Epithelial cell of proximal tubule (primary cell): ENCODE data around the gene CEP72. TPM values are rescaled to one million over a fixed set of nuclear protein-coding genes. Genes with fewer than 3 reads are reported as not detected.

Experiments used
- DNase-seq: peaks from one replicate; pipeline ENCODE4 v3.0.0-alpha.2; 2011; ENCODE audit warnings: low read depth
- H3K4me3 ChIP-seq: 2 replicates; pipeline ENCODE4 v1.5.1; 2011; ENCODE audit warnings: low read depth, mild to moderate bottlenecking, low read length
- total RNA-seq: library from RNA; depleted of rRNA; stranded (reverse); fragments of >200 nt; gene quantifications from 2 replicates; pipeline ENCODE4 v1.2.3, GENCODE V29; 2015
- TF ChIP-seq, protein P1 (sequence below): conservative IDR thresholded peaks from 2 replicates; pipeline ENCODE4 v1.5.1; 2012; ENCODE audit warnings: low read depth, mild to moderate bottlenecking, low read length

CEP72 gene
- total RNA-seq, 1 donor from 2014 or later: 7.6 TPM

DNA sequence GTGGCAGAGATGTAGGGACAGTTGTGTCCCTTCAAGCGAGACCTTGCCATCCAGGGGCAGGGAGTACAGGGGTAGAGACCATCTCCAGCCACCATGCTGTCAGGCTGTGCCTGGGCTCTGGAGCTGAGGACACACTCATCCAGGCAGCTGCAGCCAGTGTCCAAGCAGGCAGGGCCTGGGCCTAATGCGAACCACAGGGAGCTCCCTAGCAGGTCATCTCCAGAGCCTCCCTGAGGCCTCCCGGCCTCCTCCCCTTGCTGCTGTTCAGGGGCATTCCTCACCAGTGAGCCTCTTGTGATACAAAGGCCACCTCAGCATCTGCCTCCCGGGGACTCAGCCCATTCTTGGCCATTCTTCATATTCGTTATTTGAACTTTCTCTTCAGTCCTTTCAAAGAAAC, 46.0 kb downstream of the CEP72 start:
- H3K4me3 ChIP-seq: no peak overlapping the region
- DNase-seq: no peak
- TF ChIP-seq, protein P1, sequence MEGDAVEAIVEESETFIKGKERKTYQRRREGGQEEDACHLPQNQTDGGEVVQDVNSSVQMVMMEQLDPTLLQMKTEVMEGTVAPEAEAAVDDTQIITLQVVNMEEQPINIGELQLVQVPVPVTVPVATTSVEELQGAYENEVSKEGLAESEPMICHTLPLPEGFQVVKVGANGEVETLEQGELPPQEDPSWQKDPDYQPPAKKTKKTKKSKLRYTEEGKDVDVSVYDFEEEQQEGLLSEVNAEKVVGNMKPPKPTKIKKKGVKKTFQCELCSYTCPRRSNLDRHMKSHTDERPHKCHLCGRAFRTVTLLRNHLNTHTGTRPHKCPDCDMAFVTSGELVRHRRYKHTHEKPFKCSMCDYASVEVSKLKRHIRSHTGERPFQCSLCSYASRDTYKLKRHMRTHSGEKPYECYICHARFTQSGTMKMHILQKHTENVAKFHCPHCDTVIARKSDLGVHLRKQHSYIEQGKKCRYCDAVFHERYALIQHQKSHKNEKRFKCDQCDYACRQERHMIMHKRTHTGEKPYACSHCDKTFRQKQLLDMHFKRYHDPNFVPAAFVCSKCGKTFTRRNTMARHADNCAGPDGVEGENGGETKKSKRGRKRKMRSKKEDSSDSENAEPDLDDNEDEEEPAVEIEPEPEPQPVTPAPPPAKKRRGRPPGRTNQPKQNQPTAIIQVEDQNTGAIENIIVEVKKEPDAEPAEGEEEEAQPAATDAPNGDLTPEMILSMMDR: no peak

DNA sequence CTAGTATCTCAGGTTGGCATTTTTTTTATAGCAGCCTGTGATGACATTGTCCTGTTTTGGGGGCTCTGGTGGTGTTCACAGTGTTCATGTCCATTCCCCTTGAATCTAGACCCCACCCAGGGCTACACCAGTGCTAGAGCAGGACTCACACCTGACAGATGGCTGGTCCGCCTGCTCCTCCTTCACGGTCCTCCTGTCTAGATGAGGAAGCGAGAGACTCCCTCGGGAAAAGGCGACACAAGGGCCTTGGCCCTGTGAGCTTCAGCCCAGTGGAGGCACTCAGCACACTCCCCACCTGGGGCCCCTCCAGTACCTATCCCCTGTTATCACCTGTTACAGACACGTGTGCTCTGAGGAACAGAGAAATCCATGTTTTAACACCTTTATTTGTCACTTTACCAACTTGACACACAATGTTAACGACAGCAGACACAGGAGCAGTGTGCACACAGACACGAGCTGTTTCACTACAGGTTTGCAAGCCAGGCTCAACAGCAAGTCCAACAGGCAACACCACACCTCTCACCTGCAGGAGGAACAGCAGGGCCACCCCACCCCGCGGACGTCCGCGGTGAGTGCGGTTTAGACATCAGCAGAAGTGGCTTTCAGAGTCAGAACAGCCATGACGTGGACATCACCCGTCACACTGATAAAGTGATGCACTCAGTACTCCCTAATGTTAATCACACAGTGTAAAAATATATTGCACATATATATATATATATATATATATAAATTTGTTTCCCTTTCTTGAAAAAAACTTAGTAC, 47.5 kb downstream of the CEP72 start:
- DNase-seq: no peak
- TF ChIP-seq, protein P1: no peak
- no peak overlapping the region for H3K4me3 ChIP-seq

DNA sequence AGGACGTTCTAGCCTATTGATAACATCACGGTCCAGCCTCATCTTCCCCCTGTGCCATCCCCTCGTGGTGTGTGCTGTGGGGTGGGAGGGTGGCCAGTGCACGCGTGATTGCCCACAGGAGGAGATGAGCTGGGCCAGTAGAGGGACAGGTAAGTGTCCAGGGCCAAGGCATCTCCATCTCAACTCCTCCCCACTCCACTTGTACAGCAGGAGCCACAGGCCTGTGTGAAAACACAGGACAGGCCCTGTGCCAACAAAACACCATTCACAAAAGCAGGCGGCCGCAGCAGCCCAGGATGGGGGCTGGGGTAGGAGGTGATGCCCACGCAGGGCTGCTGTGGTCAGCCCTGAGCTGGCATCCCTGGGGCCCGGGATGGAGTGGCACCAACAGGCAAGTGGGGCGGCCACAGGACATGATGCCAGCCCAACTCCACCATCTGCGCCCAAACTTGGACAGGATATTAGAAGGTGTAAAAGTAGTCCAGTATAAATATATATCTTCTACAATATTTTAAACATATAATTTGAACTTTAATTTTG, 48.4 kb downstream of the CEP72 start:
- H3K4me3 ChIP-seq: no peak overlapping the region
- no peak for DNase-seq
- TF ChIP-seq, protein P1: no peak

DNA sequence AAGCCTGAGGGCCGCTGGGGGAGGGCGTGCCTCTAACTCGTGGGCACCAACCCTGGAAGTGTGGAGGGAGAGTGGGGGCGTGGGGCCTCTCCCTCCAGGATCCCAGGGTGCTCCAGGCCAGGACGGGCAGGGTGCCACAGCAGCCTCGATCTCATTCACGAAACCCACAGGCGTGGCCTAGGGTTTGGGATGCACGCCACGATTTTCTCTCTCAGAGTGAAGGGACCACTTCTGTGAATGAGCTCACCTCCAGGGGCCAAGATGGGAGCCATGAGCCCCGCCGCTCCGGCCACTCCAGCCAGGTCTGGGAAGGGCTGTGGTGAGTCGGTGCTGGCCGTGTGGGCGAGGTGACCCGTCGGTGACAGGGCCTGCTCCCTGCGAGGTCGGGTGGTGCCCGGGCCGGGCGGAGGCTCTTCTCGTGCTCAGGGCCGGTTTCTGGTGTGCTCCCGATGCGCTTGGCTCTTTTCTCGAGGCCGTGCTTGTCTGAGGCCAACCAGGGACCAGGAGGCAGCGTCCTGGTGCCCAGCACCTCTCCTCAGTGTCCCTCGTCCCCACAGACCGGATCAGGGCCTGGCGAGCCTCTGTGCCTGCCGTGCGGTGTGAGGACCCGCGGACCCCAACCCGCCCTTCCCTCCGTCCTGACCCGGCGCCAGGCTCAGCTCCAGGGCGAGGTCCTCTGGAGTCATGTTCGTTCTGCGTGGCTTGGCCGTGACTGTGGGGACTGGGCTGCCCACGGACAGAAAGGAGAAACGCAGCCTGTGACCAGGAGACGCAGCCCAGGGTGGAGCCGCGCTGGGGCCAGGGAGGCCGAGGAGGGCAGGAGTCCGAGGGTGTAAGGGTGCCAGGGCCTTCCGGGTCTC, 50.0 kb downstream of the CEP72 start:
- no peak for DNase-seq
- TF ChIP-seq, protein P1: no peak
- no peak overlapping the region for H3K4me3 ChIP-seq

DNA sequence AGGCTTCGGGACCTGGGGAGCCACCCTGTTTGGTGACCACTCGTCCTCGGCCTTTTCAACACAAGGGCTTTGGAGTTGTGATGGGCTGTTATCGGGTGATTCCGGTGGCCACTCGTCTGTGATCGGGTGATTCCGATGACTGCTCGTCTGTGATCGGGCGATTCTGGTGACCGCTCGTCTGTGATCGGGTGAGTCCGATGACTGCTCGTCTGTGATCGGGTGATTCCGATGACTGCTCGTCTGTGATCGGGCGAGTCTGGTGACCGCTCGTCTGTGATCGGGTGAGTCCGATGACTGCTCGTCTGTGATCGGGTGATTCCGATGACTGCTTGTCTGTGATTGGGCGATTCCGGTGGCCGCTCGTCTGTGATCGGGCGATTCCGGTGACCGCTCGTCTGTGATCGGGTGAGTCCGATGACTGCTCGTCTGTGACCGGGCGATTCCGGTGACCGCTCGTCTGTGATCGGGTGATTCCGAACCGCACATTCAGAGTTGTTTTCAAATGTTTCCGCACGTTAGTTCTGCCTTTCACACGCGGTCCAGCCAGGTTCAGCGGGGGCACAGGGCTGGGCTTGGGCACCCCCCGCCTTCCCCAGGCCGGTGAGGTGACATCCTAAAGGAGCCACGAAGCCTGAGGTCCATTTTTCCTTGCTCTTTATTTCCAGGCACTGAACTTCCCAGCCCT, 50.8 kb downstream of the CEP72 start:
- DNase-seq: no peak
- no peak overlapping the region for H3K4me3 ChIP-seq
- TF ChIP-seq, protein P1: no peak

DNA sequence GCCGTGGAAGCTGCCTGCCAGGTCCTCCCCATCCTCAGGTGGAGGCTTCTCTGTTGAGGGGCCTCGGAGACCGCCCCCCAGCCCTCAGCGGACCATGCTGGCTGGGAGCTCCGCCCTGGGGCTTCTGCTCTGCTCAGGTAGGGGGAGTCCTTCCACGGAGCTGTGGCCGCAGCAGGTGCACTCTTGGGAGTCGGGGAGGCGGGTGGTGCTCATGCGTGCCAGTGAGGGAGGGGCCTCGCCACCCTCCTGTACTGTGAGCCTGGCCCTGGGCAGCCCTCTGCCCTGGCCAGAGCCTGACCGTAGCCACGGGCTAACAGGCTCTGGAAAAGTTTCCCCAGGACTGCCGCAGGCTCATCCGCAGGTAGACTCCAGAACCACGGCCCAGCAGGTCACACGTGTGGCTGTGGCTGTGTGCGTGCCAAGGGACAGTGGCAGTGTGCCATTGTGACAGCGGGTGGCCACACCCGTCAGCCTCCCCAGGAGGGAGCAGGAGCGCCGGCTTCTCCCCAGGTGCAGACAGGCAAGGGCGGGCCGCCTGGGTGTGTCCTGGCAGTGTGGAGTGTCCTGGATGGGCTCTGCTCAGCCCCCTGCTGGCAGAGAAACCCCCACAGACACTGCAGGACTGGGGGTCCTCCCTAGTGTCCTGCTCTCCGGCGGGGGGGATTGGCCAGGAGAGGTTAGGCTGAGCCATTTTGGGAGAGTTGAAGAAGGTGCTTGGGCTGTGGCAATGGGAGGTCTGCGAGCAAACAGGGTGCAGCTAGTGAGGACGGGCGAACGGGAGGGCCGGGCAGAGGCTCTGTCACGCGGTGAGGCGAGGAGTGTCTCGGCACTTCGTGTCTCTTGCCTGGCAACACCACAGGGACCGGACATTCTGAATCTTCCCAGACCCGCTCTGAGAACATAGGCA, 51.5 kb downstream of the CEP72 start:
- DNase-seq: no peak
- no peak overlapping the region for H3K4me3 ChIP-seq
- TF ChIP-seq, protein P1: no peak
